Activated CD4-positive, alpha-beta T cell treated with anti-CD3 and anti-CD28 coated beads, Interleukin-2, amount 50 U/mL, for 24 hours (primary cell): ENCODE results near the gene SPTLC3.
A peak's percentile ranks its signal among the peaks of the same experiment; 100 is the strongest.

Experiments used
- DNase-seq, 2 donors: peaks; one replicate each; pipeline ENCODE4 v3.0.0-alpha.2; 2020; ENCODE audit warnings: low read depth in 1 of 2, low spot score in 1 of 2

The SPTLC3 gene

GRCh38 chr20:13089950-13090469, 81.2 kb downstream of the SPTLC3 start:
- no peak for DNase-seq

- DNase-seq: no peak
Measured at GRCh38 chr20:13092111-13092510, 83.3 kb downstream of the SPTLC3 start.

DNA sequence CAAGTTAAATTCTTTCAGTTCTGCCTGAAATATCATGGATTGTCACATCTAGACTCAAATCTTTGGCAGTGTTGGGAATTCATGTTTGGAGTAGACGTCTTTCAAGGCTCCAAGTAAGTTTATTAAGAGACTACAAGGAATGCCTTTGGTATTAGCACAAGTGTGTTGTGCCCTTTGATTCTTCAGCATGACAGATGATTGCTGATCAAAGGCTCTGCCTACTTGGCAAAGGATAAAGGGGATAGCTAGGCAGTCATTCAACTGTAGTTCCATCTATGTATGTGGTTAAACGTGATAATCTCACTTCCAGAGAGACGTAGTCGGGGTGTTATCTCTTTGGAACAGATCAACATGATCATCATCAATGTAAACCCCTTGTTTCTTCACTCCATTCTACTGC, 86.2 kb downstream of the SPTLC3 start:
- no peak for DNase-seq

GRCh38 chr20:13098720-13099355, 90.1 kb downstream of the SPTLC3 start:
- DNase-seq: no peak

- no peak for DNase-seq
Measured at GRCh38 chr20:13099676-13100075, 90.9 kb downstream of the SPTLC3 start.

DNA sequence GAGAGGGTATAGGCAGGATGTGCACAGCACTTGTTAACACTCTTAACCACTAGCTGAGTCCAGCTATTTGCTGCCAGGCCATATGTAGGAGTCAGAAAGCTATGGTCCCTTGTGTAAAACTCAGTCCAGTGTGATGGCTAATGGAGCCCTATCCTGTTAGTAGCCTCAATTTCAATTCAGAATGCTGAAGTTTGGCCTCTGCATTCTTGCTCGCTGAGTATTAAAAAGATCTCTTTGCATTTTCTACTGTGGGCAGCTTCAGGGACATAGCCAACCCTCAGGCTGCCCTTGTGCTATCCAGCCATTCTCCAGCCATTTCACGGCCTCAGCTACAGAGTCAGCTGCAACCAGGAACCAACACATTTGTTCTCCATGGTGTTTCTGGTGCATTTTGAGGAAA, 92.5 kb downstream of the SPTLC3 start:
- no peak for DNase-seq

GRCh38 chr20:13101706-13102105, 92.9 kb downstream of the SPTLC3 start:
- no peak for DNase-seq

DNA sequence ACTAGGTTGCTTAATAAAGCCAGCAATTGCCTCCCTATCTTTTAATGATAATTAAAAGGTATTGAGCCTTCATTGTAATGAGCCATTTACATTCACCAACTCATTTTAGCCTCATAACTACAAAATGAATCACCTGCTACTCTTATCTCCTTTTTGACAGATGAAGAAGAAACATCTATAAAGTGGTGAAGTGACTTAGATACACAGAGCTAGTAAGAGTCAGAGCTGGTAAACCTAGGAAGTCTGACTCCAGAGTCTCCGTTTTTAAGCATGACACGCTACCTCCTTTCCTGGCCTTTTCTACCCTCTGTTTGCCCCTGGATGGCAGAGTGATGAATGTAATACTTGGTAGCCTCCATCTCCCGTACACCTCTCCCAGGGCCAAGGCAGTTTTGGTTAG, 93.5 kb downstream of the SPTLC3 start:
- DNase-seq: no peak

- no peak for DNase-seq
Measured at GRCh38 chr20:13102694-13103093, 93.9 kb downstream of the SPTLC3 start.

GRCh38 chr20:13105039-13105438, 96.3 kb downstream of the SPTLC3 start:
- no peak for DNase-seq

GRCh38 chr20:13105864-13106457, 97.2 kb downstream of the SPTLC3 start:
- no peak for DNase-seq

GRCh38 chr20:13109658-13110057, 100.9 kb downstream of the SPTLC3 start:
- no peak for DNase-seq

GRCh38 chr20:13110796-13111195, 102.0 kb downstream of the SPTLC3 start:
- no peak for DNase-seq

- no peak for DNase-seq
Measured at GRCh38 chr20:13111249-13111911, 102.6 kb downstream of the SPTLC3 start.

- DNase-seq: no peak
Measured at GRCh38 chr20:13113731-13114130, 105.0 kb downstream of the SPTLC3 start.

GRCh38 chr20:13117200-13117599, 108.4 kb downstream of the SPTLC3 start:
- DNase-seq: no peak

DNA sequence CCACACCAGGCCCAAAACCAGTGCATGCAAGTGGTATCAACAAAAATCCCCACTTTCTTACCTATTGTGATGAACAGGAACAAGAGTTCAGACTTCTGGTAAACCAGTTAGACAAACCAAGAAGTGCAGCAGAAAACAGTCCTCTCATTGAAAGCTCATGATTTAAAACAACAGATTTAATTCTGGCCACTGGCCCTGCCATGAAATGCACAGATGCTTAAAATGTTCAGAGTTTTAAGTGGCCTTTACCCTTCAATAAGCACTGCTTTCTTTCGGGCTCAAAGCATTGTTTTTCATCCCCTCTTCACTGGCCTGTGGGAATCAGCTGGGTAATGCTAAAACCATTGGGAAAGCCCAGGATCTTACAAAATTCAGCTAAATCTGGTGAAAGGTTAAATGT, 109.9 kb downstream of the SPTLC3 start:
- DNase-seq: no peak

- peak; percentile 1 to 60 for DNase-seq
Measured at GRCh38 chr20:13119583-13119982, 110.8 kb downstream of the SPTLC3 start.

DNA sequence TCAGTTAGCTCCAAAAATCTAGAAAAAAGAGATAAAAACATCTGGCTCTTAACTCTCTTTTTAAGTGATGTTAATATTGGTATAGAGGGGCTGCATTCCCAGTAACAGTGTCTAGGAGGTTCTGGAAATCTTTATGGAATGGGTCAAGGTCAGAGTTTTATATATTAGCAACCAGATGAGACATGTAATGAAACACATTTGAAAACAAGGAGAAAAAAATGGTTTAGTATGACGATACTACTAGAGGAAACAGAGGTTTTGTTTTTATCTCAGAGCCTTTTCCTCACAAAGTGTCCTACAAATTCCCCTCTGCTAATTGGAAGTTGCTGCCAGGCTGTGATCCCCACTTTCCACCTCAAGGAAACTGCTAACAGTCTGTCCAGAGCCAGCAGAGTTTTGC, 111.7 kb downstream of the SPTLC3 start:
- no peak for DNase-seq

DNA sequence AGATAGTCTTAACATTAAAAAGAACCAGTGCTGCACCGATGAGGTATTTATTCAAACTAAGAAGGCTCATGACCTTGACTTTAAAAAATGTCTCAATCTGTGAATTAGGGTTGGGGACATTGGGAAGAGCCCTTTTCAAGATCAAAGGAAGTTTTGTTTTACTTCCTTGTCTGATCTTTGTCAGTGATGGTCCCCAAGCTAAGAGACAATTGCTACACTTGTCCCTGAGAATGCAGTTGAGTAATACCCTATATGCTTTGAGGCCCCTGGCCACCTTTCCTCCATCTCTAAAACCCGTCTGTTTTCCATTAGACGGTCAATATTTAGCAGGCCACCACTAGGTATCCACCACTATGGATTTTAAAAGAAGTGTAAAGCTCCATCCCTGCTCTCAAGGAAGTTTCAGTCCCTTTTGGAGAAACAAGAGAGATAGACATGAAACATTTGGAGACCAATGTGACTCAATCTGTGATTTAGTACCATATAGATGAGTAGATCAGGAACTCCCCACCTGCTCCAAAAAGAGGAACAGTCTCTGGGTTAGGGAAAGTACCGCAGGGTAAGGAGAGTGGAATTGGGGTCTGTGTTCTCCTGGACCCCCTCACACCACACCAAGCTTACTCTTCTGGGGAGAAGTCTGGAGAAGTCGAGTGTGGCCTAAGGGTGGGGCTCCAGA, 113.2 kb downstream of the SPTLC3 start:
- DNase-seq: no peak

GRCh38 chr20:13125486-13125885, 116.7 kb downstream of the SPTLC3 start:
- DNase-seq: no peak

DNA sequence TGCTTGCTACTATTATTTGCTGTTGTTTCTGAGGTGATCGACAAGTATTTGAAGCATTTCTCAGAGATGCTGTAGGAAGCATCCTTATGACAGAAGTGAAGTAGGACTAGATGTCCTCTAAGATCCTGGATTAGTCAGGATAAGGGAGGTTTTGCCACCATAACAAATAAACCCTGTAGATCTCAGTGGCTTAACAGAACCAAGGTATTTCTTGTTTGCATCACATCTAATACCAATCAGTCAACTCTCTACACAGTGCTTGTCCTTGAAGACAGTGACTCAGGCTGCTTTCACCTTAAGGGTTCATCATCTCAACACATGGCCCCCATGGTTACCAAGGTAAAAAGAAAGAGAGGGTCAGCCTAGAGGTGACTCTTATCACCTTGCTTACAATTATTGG, 119.4 kb downstream of the SPTLC3 start:
- no peak for DNase-seq
